Right lobe of liver (tissue), 6 donors: ENCODE measurements around the gene PPP1R12B. TPM values are rescaled to one million over a fixed set of nuclear protein-coding genes. Genes with fewer than 3 reads are reported as not detected.
"Not testable (repeated sequence)": the region's sequence is repeated elsewhere in the genome, so short reads cannot be mapped to it uniquely, and the experiment has no call there.

Source experiments
- ATAC-seq, 4 donors: fragments of 200-7000 bp; cut with Tn5 transposase; one replicate each; pipeline ENCODE4 v1.9.1; 2020; ENCODE audit warnings: mild to moderate bottlenecking in 4 of 4, moderate library complexity in 4 of 4
- DNase-seq, 3 donors: peaks; one replicate each; pipeline ENCODE4 v3.0.0-alpha.2; 2020
- H3K27ac ChIP-seq, 3 donors: fragments of 200-600 bp; one replicate each; pipeline ENCODE4 v1.8.0; 2022
- H3K27me3 ChIP-seq, 2 donors: fragments of 200-600 bp; one replicate each; pipeline ENCODE4 v1.8.0; 2022
- H3K36me3 ChIP-seq, 4 donors: fragments of 200-600 bp; sonication (generic) in 1 of 4; one replicate each; pipeline versions ENCODE4 v1.5.1 to v1.8.0; 2017 to 2022; ENCODE audit warnings: control low read depth in 1 of 4
- H3K4me1 ChIP-seq, 4 donors: fragments of 200-600 bp; sonication (generic) in 1 of 4; one replicate each; pipeline versions ENCODE4 v1.5.1 to v1.8.0; 2017 to 2022; ENCODE audit warnings: control low read depth in 1 of 4
- H3K4me3 ChIP-seq, 3 donors: fragments of 200-600 bp; one replicate each; pipeline ENCODE4 v1.8.0; 2022
- H3K9me3 ChIP-seq, 4 donors: fragments of 200-600 bp; sonication (generic) in 1 of 4; one replicate each; pipeline versions ENCODE4 v1.5.1 to v1.8.0; 2017 to 2022; ENCODE audit warnings: control low read depth in 1 of 4
- CTCF ChIP-seq, 4 donors: fragments of 200-600 bp in 3 of 4; fragments of 450-650 bp in 1 of 4; IDR thresholded peaks; one replicate each; pipeline versions ENCODE4 v1.5.1 to v1.8.0; 2016 to 2022; ENCODE audit warnings: antibody characterized with exemption in 4 of 4, mild to moderate bottlenecking in 2 of 4
- POLR2A ChIP-seq: fragments of 450-650 bp; IDR thresholded peaks from one replicate; pipeline ENCODE4 v1.6.1; 2017; ENCODE audit warnings: antibody characterized with exemption, mild to moderate bottlenecking
- WGBS: methylation state at CpG from one replicate; pipeline ENCODE4 v1.1.6; 2018; ENCODE audit warnings: low coverage, low lambda C conversion rate; ENCODE audit not compliant: insufficient coverage; ENCODE audit errors: missing lambda C conversion rate; 5-methylcytosine and 5-hydroxymethylcytosine counted together
- intact Hi-C, 2 donors: fragments of 100-400 bp; cut with DNase I; formaldehyde crosslinking; loops; one replicate each; pipeline versions ENCODE4 v1.11.2 to v1.14.1; 2022
- total RNA-seq, 6 experiments: library from RNA; depleted of rRNA in 2 of 6; stranded (reverse); fragments of >200 nt in 2 of 6; fragmentation: NEBNext Ultra II Directional in 3 of 6; extraction: Animal tissue kit (Norgen Biotek cat#: 25700) in 3 of 6; gene quantifications; one replicate each; pipeline versions ENCODE4 v1.1.0 to v1.2.4, GENCODE V29; 2016 to 2023
- donor health status: DM: no; HTN: yes; CAD: no.
- donor health status: DM: no; HTN: no; CAD: no.
- donor health status: DM: no; HTN: no; CAD: no.
- donor health status: DM: no; HTN: yes; CAD: no.
- donor health status: DM: no; HTN: yes; CAD: no.

PPP1R12B gene
- total RNA-seq, 6 experiments from 2014 or later: 13.7 to 22.2 (median 16.6) TPM

- intact Hi-C loops: not testable (repeated sequence)
These were observed 144.6 kb downstream of the PPP1R12B start for GRCh38 chr1:202493112-202493511.

GRCh38 chr1:202498542-202498941, 150.0 kb downstream of the PPP1R12B start:
- Histone ChIP-seq H3K9me3 (no peaks in the 10 kb centered on the region), H3K27ac (no peak overlapping the region), H3K4me1 (no peaks in the 10 kb centered on the region), H3K27me3 (no peaks in the 10 kb centered on the region), H3K36me3 (peaks cover 0 to 18% (median 7%) of the 10 kb centered on the region in 4 donors), H3K4me3 (no peak overlapping the region)
- intact Hi-C loops: no loop called here
- DNase-seq: no peak
- ATAC-seq: no peak
- TF ChIP-seq CTCF (IDR thresholded peaks at IDR 0.05) (no peak), POLR2A (no peak)
- WGBS: 100% methylated on average over 1 of the region's 1 CpG

More at GRCh38 chr1:202493112-202493511, 144.6 kb downstream of the PPP1R12B start:
- peaks cover 0 to 23% (median 10%) of the 10 kb centered on the region in 4 donors for H3K36me3 ChIP-seq
- not testable (repeated sequence) for H3K27ac ChIP-seq, H3K4me3 ChIP-seq, DNase-seq, H3K4me1 ChIP-seq, H3K27me3 ChIP-seq, H3K9me3 ChIP-seq, ATAC-seq
- 100% methylated on average over 2 of the region's 3 CpGs for WGBS

- H3K27me3 ChIP-seq, intact Hi-C loops, ATAC-seq, H3K4me3 ChIP-seq, H3K27ac ChIP-seq, H3K9me3 ChIP-seq, DNase-seq, H3K4me1 ChIP-seq: not testable (repeated sequence)
- 95% methylated on average over 3 of the region's 3 CpGs for WGBS
- peaks cover 0 to 18% (median 7%) of the 10 kb centered on the region in 4 donors for H3K36me3 ChIP-seq
These were observed 151.5 kb downstream of the PPP1R12B start for GRCh38 chr1:202499997-202500396.

- Histone ChIP-seq H3K4me1 (peaks cover 0 to 6% (median 0%) of the 10 kb centered on the region in 4 donors), H3K27ac (no peak overlapping the region), H3K27me3 (no peaks in the 10 kb centered on the region), H3K36me3 (peaks cover 0 to 5% (median 0%) of the 10 kb centered on the region in 4 donors), H3K9me3 (no peaks in the 10 kb centered on the region), H3K4me3 (no peak overlapping the region)
- no peak for TF ChIP-seq POLR2A
- peak; percentile 46 to 71 (median 51) for TF ChIP-seq CTCF (IDR thresholded peaks at IDR 0.05)
- ATAC-seq: peak; percentile 51 to 75 (median 68)
- intact Hi-C loops: no loop called here
- DNase-seq: no peak
- 48% methylated on average over 2 of the region's 2 CpGs for WGBS
These were observed 152.8 kb downstream of the PPP1R12B start for GRCh38 chr1:202501281-202501680.

- DNase-seq: no peak
These were observed 156.9 kb downstream of the PPP1R12B start for GRCh38 chr1:202505356-202505755.

GRCh38 chr1:202505880-202506575, 157.5 kb downstream of the PPP1R12B start:
- peak overlapping the region; percentile 61 to 74 (median 68) for H3K27ac ChIP-seq
- intact Hi-C loops, H3K27me3 ChIP-seq, H3K9me3 ChIP-seq, H3K4me1 ChIP-seq, H3K4me3 ChIP-seq, H3K36me3 ChIP-seq: not testable (repeated sequence)
- 80% methylated on average over 6 of the region's 6 CpGs for WGBS
- DNase-seq (peak in 2 of 3 donors; percentile 32 to 51), ATAC-seq (peak; percentile 45 to 59 (median 54))

More at GRCh38 chr1:202505356-202505755, 156.9 kb downstream of the PPP1R12B start:
- Histone ChIP-seq H3K4me3 (no peak overlapping the region), H3K27me3 (no peaks in the 10 kb centered on the region), H3K9me3 (no peaks in the 10 kb centered on the region), H3K4me1 (peaks cover 0 to 6% (median 0%) of the 10 kb centered on the region in 4 donors), H3K36me3 (no peaks in the 10 kb centered on the region), H3K27ac (peak overlapping the region; percentile 61 to 79 (median 74))
- TF ChIP-seq POLR2A (no peak), CTCF (IDR thresholded peaks at IDR 0.05) (no peak)
- intact Hi-C loops: no loop called here
- WGBS: 15% methylated on average over 4 of the region's 4 CpGs
- ATAC-seq: peak; percentile 68 to 84 (median 80)
